WERI-Rb-1 (cell line): ENCODE results near the gene SYNDIG1.
A peak's percentile ranks its signal among the peaks of the same experiment; 100 is the strongest.

ENCODE experiments used
- DNase-seq: peaks from one replicate; pipeline ENCODE4 v3.0.0-alpha.2; 2020
- H3K27ac ChIP-seq: fragments of 250-450 bp; sonication (Bioruptor Pico); 2 replicates; pipeline ENCODE4 v1.5.1; 2020; ENCODE audit warnings: mild to moderate bottlenecking, moderate library complexity
- H3K27me3 ChIP-seq: fragments of 250-450 bp; sonication (Bioruptor Pico); 2 replicates; pipeline ENCODE4 v1.5.1; 2021; ENCODE audit warnings: mild to moderate bottlenecking, low read depth, moderate library complexity; ENCODE audit not compliant: insufficient read depth, severe bottlenecking
- H3K36me3 ChIP-seq: fragments of 250-450 bp; sonication (Bioruptor Pico); 2 replicates; pipeline ENCODE4 v1.5.1; 2020; ENCODE audit warnings: mild to moderate bottlenecking, moderate library complexity
- H3K4me3 ChIP-seq: 2 replicates; pipeline ENCODE4 v1.5.1; 2011; ENCODE audit warnings: low read depth, mild to moderate bottlenecking, control low read depth, low read length
- H3K9me3 ChIP-seq: fragments of 250-450 bp; sonication (Bioruptor Pico); 2 replicates; pipeline ENCODE4 v1.5.1; 2021; ENCODE audit warnings: mild to moderate bottlenecking, moderate library complexity; ENCODE audit not compliant: severe bottlenecking
- TF ChIP-seq, protein P1 (sequence below): IDR thresholded peaks from 2 replicates; pipeline ENCODE4 v1.5.1; 2011; ENCODE audit warnings: low read depth, mild to moderate bottlenecking, control low read depth, inconsistent platforms, low read length

Gene SYNDIG1

DNA sequence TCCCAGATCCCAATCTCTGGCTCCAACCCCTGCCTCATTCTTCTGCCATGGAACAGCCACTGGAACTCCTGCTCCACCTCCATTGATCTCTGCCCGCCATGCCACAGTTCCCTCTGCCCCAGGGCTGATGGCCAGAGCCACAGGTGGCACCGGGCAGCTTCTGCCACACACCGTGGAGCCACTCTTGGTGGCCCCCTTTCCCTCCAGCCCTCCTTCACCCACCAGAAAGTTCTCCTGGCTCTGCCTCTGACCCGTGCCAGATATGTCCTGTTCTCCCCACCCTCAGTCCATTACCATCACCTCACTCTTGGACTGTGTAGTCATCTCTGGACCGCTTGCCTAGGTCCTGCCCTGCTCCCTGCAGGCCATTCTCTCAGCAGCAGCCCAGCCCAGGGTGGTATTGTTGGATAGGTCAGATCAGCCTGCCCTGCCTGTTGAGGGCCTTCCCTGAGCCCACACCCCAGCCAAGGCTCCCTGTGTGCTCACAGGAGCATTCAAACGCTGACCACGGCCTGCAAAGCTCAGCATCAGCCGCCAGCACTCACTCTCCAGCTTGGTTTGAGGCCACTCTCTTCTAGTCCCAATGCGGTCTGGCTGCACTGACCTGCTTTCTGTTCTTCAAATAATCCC, 16.8 kb upstream of the SYNDIG1 start:
- TF ChIP-seq, protein P1, sequence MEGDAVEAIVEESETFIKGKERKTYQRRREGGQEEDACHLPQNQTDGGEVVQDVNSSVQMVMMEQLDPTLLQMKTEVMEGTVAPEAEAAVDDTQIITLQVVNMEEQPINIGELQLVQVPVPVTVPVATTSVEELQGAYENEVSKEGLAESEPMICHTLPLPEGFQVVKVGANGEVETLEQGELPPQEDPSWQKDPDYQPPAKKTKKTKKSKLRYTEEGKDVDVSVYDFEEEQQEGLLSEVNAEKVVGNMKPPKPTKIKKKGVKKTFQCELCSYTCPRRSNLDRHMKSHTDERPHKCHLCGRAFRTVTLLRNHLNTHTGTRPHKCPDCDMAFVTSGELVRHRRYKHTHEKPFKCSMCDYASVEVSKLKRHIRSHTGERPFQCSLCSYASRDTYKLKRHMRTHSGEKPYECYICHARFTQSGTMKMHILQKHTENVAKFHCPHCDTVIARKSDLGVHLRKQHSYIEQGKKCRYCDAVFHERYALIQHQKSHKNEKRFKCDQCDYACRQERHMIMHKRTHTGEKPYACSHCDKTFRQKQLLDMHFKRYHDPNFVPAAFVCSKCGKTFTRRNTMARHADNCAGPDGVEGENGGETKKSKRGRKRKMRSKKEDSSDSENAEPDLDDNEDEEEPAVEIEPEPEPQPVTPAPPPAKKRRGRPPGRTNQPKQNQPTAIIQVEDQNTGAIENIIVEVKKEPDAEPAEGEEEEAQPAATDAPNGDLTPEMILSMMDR = peak; percentile 46; the same call in 1 of the 2 replicates
- no peaks in the 10 kb centered on the region for H3K27me3 ChIP-seq
- no peak overlapping the region for H3K27ac ChIP-seq

GRCh38 chr20:24453869-24454268, 15.6 kb upstream of the SYNDIG1 start:
- no peak overlapping the region for H3K27ac ChIP-seq
- H3K4me3 ChIP-seq = no peak overlapping the region
- DNase-seq = no peak
- no peaks in the 10 kb centered on the region for H3K27me3 ChIP-seq
- TF ChIP-seq, protein P1 = no peak
- no peaks in the 10 kb centered on the region for H3K36me3 ChIP-seq
- no peaks in the 10 kb centered on the region for H3K9me3 ChIP-seq

More for the DNA sequence above, 16.8 kb upstream of the SYNDIG1 start:
- Histone ChIP-seq H3K4me3 (no peak overlapping the region), H3K9me3 (no peaks in the 10 kb centered on the region), H3K36me3 (no peaks in the 10 kb centered on the region)
- DNase-seq = peak; percentile 33

GRCh38 chr20:24455081-24455480, 14.3 kb upstream of the SYNDIG1 start:
- Histone ChIP-seq H3K27me3 (no peaks in the 10 kb centered on the region), H3K27ac (no peak overlapping the region), H3K9me3 (no peaks in the 10 kb centered on the region), H3K36me3 (no peaks in the 10 kb centered on the region), H3K4me3 (no peak overlapping the region)
- TF ChIP-seq, protein P1 = no peak
- DNase-seq = no peak

DNA sequence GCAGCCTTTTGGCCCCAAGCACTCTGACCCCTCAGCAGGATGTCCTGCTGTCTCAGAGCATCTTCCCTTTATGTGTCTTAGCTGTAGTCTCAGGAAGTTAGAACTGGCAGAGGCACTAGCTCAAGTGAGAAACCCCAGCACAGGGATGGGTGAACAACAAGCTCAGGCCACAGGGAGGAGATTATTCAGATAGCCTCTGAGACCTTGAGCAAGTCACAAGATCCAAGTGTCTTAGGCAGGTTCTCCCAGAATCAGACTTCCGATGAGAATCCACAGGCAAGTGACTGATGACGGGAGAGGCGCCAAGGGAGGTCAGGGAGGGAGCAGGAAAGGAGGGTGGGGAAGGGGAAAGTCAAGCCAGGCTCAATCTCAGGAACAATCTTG, 13.0 kb upstream of the SYNDIG1 start:
- no peaks in the 10 kb centered on the region for H3K27me3 ChIP-seq
- H3K27ac ChIP-seq = no peak overlapping the region
- TF ChIP-seq, protein P1 = no peak
- H3K36me3 ChIP-seq = no peaks in the 10 kb centered on the region
- no peak overlapping the region for H3K4me3 ChIP-seq
- DNase-seq = no peak
- H3K9me3 ChIP-seq = no peaks in the 10 kb centered on the region

GRCh38 chr20:24458436-24458835, 11.0 kb upstream of the SYNDIG1 start:
- H3K9me3 ChIP-seq = no peaks in the 10 kb centered on the region
- H3K27ac ChIP-seq = no peak overlapping the region
- no peaks in the 10 kb centered on the region for H3K27me3 ChIP-seq
- H3K4me3 ChIP-seq = no peak overlapping the region
- TF ChIP-seq, protein P1 = no peak
- DNase-seq = no peak
- no peaks in the 10 kb centered on the region for H3K36me3 ChIP-seq

GRCh38 chr20:24459733-24460132, 9.7 kb upstream of the SYNDIG1 start:
- no peak overlapping the region for H3K4me3 ChIP-seq
- DNase-seq = no peak
- H3K27ac ChIP-seq = no peak overlapping the region
- no peaks in the 10 kb centered on the region for H3K36me3 ChIP-seq
- H3K27me3 ChIP-seq = no peaks in the 10 kb centered on the region
- TF ChIP-seq, protein P1 = no peak
- no peaks in the 10 kb centered on the region for H3K9me3 ChIP-seq
